ENCODE results near the gene MAVS.
"Not testable (repeated sequence)": the region's sequence is repeated elsewhere in the genome, so short reads cannot be mapped to it uniquely, and the experiment has no call there.

Gene MAVS

GRCh38 chr20:3889489-3890397, 43.1 kb downstream of the MAVS start:
- peak in 1 of 2 experiments; percentile 72 for DNase-seq

DNA sequence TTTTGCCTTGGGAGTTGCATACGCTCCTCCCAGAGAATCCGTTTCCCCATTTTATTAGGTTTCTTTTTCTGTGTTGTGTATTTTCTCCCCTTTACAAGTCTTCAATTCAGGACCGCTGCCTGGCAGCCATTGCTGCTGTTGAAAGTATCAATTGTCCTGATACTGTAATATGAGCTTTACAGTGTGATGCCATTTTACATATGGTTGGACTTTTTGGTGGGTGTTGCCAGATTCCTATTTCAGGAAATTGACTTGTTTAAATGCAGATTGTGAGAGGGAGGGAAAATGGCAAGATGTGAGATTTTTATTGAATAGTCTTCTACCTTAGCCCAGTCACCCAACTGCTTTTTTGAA, 43.7 kb downstream of the MAVS start:
- peak in 1 of 2 experiments; percentile 65 for DNase-seq

GRCh38 chr20:3890999-3891929, 44.6 kb downstream of the MAVS start:
- DNase-seq: no peak

GRCh38 chr20:3894796-3895195, 48.2 kb downstream of the MAVS start:
- DNase-seq: no peak

DNA sequence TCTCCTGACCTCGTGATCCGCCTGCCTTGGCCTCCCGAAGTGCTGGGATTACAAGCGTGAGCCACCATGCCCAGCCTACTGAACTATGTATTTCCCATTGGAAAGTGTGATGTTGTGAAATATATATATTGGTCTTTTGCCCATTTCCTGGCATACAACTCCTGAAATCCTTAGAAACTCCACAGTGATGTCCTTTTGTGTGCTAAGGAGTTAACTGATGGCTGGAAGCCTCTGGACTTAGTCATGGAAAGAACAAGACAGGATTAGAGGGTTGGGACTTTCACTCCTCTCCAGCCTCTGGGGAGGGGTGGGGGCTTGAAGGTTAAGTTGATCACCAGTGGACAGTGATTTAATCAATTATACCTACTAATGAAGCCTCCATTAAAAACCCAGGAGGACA, 49.7 kb downstream of the MAVS start:
- no peak for DNase-seq

DNA sequence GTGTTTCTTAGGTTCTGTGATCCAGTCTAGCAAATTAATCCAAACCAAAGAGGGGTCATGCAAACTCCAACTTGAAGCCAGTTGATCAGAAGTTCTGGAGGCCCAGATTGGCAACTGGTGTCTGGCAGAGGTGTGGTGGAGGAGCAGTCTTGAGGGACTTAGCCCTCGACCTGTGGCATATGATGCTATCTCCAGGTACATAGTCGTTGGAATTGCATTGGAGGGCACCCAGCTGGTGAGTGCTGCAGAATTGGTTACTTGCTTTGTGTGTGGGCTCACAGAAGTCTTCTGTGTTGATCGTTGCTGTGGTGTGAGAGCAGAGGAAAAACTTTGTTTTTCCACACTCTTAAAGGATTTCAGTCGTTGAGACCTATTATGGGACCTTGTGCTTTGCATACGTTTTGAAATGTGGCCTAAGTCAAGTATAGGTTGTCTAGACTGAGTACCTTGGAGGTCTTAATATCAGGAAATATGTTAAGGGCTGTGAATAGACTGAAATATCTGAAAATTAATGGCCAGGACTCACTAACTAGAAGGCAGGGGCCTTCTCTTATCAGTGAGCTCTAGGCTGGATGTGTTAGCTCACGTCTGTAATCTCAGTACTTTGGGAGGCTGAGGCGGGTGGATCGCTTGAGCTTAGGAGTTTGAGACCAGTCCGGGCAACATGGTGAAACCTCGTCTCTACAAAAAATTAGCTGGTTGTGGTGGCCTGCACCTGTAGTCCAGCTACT, 50.4 kb downstream of the MAVS start:
- DNase-seq: no peak

GRCh38 chr20:3898181-3898580, 51.5 kb downstream of the MAVS start:
- not testable (repeated sequence) for DNase-seq

DNA sequence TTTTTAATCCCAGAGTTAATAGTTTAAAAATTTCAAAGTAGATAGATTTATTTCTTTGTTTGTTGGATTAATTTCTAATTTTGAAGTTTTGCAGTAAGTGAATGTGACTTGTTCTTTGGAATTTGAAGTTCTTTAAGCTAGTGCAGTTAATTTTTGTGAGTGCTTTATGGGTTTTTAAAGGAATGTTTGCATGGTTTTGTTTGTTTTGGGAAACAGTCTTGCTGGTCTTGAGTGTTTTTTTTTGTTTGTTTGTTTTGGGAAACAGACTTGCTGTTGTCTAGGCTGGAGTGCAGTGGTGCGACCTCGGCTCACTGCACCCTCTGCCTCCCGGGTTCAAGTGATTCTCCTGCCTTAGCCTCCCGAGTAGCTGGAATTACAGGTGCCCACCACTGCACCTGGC, 52.0 kb downstream of the MAVS start:
- DNase-seq: no peak

DNA sequence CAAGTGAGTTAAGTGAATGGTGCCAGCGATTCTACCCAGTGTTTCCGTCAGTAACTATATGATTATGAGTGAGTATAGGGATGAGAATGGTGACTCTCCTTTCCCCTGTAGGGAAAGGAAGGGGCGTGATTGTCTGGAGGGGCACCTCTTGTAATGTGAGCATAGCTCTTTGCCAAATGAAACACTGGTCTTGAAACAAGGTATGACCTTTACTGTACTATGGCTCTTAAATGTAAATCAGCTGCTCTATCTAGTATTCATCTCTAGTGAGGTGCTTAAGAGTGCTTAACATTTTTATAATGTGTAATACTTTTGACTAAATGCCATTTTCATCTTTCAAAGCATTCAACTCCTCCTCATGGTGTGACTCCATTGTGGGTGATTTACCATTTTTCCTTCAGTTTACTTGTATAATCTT, 53.6 kb downstream of the MAVS start:
- DNase-seq: no peak

DNA sequence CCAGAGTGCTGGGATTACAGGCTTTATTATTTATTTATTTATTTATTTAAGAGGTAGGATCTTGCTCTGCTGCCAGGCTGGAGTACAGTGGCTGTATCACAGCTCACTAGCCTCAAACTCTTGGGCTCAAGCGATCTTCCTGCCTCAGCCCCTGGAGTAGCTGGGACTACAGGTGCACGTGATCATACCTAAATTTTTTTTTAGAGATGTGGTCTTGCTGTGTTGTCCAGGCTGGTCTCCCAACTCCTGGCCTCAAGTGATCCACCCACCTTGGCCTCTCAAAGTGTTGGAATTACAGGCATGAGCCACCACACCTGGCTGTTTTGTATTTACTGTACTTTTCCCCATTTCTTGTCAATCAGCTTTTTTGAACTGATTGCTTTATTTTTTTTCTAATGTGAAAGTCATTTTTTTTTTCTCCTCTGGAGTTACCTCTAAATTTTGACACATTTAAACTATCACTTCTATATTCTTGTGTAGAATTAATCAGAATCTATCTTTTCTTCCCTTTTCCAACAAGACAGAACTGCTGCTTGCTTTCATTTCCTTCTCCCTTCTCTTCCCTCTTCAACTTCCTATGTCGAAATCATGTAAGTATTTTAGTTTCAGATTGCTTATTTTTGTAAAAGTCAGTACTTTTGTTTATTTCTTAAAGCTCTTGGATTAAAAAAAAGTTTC, 54.5 kb downstream of the MAVS start:
- no peak for DNase-seq

DNA sequence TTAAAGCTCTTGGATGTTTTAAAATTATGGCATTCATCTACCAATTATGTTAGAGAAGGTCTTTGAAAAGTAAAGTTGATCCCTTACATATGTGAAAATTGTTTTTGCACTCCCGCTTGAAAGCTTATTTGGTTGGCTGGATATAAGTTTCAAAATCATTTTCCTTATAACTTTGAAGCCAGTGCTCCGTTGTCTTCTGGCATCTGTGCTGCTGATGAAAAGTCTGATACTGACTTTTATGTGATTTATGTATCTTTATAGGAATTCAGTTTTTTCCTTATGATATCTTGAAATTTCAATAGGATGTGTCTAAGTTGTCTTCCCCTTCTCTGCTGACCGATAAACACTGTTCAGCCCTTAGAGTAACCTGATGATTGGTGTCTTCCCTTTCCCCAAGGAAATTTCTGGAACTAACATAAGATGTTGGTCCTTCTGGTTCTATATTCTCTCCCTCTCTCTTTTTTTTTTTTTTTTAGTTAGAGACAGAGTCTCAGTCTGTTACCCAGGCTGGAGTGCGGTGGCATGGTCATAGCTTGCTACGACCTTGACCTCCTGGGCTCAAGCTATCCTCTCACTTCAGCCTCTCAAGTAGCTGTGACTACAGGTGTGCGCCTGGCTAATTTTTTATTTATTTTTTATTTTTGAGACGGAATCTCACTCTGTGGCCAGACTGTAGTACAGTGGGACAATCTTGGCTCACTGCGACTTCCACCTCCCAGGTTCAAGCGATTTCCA, 55.2 kb downstream of the MAVS start:
- DNase-seq: no peak

- no peak for DNase-seq
Observed at GRCh38 chr20:3902446-3902845, 55.8 kb downstream of the MAVS start.

DNA sequence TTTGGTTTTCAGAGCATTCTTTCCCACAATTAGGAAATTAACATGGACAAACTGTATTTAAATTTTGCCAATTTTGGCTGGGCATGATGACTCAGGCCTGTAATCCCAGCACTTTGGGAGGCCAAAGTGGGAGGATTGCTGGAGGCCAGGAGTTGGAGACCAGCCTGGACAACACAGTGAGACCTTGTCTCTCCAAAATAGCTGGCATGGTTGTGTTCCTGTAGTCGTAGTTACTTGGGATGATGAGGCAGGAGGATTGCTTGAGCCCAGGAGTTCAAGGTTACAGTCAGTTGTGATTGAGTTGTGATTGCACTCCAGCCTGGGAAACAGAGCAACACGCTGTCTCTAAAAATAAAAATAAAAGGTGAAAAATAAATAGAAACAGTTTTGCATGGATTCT, 57.6 kb downstream of the MAVS start:
- DNase-seq: no peak

DNA sequence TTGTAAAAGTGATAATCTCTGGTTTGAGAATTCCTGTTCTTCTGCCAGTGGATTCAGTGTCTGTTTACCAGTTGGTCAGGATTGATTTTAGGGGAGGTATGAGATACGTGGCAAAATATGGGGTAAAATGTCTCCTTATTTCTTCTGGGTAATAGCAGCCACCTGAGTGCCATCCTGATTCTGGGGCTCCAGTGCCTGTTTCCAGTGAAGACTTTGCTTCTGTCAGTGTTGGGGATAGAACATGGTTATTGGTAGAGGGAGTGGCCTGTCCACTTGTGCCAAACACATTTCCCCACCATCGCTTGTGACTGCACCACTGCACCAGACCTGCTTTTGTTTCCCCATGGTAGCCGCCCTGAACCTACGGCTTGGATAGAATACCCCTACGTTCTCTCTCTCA, 58.2 kb downstream of the MAVS start:
- no peak for DNase-seq

GRCh38 chr20:3906744-3907721, 60.4 kb downstream of the MAVS start:
- DNase-seq: not testable (repeated sequence)

DNA sequence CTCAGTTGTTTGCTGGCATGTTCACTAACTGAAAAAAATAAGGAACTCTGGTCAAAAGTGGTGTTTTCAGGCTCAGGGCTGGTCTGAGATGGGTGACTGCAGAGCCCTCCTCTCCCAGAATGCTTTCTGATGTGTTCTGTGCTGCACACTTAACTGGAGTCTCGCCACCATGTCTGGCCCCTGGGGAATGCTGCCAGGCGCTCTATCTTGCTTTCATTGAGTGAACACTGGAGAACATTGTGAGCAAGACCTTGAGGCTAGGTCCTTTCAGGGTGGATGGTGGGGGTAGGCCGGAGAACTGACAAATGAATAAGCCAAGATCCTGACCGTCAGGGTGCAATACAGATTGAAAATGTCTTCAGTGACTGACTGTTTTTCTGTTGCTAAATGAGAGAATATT, 62.0 kb downstream of the MAVS start:
- no peak for DNase-seq

- DNase-seq: no peak
Observed at GRCh38 chr20:3909952-3910366, 63.3 kb downstream of the MAVS start.

DNA sequence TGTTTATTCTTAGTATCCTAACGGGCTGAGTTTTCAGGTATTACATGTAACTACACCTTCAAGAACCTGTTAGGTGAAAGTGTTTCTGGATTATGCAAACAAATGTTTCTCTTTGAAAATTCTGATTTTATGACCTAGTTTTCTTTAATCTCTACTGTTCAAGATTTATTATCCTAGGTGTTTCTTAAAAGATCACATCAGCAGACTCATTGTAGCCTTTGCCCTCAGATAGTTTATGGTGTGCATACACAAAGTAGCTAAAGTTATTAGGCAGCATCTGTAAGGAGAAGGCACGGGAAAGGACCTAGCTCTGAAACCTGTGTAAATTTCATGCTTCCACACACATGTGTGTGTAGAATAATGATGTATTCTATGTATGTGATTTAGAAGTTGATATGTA, 64.2 kb downstream of the MAVS start:
- DNase-seq: no peak

DNA sequence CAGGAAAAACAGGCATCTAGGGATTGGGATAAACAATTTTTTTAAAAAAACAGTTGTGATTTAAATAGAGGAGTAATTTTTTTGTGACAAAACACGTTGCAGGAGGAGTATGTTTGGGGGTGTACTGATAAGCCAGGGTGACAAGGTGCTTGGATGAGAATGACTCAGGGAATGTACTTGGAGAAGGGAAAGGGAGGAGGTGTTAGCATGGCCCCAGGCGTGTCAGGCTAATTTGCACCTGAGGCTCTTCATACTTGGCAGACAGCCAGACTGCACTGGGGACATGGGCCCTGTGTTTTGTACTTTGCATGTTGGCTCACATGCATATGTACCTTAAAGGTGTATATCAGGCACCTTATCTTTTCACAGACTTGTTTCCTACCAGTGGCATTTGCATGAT, 65.3 kb downstream of the MAVS start:
- peak; percentile 57 to 92 for DNase-seq

DNA sequence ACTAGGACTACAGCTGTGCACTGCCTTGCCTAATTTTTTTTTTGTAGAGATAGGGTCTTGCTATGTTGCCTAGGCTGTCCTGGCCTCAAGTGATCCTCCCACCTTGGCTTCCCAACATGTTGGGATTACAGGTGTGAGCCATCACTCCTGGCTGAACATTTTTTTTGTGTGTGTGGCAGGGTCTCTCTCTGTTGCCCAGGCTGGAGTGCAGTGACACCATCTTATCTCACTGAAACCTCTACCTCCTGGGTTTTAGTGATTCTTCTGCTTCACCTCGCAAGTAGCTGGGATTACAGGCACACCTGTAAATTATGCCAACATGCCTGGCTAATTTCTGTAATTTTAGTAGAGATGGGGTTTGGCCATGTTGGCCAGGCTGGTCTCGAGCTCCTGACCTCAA, 67.8 kb downstream of the MAVS start:
- DNase-seq: no peak

DNA sequence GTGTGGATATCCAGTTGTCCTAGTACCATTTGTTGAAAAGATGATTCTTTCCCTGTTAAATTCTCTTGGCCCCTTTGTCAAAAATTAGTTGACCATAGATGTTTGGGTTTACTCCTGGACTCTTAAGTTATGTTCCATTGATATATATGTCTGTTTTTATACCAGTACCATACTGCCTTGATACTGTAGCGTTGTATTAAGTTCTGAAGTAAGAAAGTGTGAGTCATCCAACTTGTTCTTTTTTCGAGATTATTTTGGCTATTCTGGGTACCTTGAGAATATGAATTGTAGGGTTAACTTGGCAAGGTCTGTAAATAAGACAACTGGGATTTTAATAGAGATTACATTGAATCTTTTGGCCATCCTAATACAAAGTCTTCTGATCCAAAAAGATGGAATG, 69.1 kb downstream of the MAVS start:
- no peak for DNase-seq
